CD4-positive, alpha-beta T cell treated with Interleukin-15 for 1 hour (primary cell): ENCODE measurements around the gene PRG2.

ENCODE experiments used
- DNase-seq: peaks from one replicate; pipeline ENCODE4 v3.0.0-alpha.2; 2020

The PRG2 gene

DNA sequence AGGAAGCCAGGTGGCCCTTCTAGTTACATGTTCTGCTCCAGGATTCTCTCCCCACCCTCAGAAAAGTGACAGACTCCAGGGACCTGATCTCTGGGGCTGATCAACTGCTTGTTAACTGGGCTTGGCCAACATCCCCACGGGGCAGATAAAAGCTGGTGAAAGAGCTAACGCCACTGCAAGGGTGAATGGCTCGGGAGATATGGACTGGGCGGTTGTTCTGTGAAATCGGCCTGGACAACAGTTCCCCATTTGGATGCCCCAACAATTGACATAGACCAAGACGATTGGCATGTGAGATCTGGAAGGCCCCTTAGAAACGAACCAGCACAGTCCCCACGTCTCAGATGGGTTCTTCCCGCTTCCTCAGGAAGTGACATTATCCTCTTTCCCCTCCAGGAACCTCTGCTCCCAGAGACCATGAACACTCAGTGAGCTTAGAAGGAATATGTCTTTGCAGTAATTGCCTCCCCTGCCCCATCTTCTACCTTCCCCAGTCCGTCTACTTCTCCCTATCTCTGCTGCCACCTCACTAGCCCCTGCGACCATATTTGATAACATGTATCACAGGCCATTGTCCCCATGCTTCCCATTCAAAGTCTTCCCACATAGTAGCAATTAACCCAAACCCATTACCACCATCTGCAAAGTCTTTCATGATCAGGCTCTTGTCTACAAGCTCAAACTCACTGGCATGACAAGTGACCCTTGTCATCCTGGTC is 5.6 kb upstream of the PRG2 start:
- DNase-seq, result no peak

DNA sequence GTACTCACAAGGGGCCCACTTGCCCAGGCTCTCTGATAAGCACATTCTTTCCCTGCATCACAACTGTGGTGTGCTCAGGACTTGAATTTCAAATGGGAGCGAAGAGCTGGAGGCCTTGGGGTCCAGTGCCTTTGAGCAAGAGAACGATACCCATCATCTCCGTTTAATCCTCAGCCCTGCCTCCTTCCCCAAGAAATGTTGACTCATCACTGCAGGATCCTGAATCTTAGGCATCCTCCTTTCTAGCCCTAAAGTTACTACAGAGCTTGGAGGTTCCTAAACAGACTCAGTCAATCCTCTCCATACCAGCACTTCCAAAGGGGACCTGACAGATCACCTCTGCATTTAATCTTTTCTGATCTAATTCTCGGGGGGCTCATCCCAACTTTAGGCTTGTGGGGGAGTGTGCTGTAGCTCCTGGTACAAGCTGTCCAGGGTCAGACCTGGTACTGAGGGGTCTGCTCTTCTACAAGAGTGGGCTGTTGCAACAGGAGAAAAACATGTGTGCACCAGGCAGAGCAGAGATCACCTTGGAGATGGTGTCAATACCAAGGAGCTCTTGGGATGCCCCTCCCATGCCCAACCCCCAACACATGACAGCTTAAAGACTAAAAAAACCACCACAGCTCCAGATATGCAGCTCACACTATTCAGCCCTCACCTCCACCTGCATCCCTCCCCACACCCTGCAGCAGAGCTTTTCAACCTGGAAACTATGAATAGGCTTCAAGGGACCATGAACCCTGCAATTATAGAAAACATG is 3.9 kb upstream of the PRG2 start:
- no peak for DNase-seq

DNA sequence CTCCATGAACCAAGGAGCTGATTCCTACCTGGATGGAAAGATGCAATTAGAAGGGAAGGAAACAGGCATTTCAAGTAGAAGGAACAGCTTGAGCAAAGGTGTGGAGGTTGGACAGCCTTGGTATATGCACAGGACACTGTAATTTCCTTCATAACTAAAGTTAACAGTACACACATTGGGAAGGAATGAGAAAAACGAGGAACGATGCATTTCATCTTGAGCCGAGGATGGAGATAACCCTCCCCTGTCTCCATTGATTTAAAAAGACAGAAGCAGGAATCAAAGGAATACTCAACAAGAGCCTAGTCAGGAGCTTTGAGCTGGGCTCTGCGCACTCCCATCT is 2.3 kb upstream of the PRG2 start:
- DNase-seq, result no peak

DNA sequence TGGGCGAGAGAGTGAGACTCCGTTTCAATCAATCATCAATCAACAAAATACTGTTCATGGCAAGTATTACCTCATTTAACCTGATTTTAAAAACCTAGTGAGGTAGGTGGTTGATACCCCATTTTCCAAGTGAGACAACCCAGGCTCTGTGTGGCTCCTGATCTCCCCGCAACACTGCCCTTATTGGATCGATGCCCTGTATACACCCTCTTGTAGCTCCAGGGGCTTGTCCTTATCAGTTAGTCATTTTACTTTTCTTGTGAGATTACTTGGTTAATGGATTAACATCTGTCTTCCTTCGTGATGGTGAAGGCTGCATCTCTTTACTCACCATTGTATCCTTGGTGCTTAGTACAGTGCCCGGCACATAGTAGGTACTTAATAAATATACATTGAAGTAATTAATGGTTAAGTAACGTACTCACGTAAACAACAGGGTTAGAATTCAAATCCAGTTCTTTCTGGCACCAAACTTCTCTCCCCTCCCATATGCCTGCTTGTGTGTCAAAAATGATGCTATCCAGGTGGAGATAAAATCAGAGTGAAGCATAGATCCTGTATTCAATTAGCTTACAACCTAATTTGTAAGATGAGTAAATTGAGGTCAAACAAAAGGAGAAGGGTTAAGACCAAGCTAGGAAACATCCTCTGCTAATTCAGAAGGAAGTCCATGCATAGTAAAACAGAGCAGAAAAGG is 1.8 kb upstream of the PRG2 start:
- DNase-seq, result no peak

- no peak for DNase-seq
Observed at GRCh38 chr11:57391539-57391938, 1.1 kb upstream of the PRG2 start.

GRCh38 chr11:57391111-57391510 is 661 bp upstream of the PRG2 start:
- no peak for DNase-seq

GRCh38 chr11:57387289-57388030 is 3.0 kb downstream of the PRG2 start:
- DNase-seq, result no peak

- no peak for DNase-seq
Observed at GRCh38 chr11:57386178-57386940, 4.1 kb downstream of the PRG2 start.

DNA sequence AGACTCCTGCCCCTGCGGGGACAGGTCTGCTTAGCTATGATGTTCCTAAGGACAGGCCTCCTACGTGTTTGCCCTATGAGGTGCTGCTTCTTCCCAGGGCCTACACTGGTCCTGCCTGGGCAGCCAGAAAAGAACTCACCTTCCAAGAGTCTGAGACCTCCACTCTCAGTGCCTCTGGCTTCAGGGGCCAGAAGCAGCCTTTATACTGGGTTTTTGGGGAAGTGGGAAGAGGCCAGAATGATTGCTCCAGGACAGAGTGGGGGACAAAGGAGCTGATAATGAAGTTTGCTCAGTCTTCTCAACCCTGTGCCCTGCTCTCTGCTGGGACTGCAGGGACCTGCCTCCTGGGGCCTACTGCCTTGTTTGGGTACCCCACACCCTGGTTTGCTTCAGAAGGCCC is 9.5 kb downstream of the PRG2 start, which contains the start of gene PRG3:
Gene PRG3 (minus strand): TSS at position 176 of the 400 bp plus-strand sequence. CDS start 442 bp downstream, outside the sequence.
- DNase-seq, result no peak

GRCh38 chr11:57379732-57380131 is 10.7 kb downstream of the PRG2 start:
- no peak for DNase-seq

- DNase-seq, result no peak
Observed at GRCh38 chr11:57378186-57378585, 12.3 kb downstream of the PRG2 start.

GRCh38 chr11:57377107-57377506 is 13.3 kb downstream of the PRG2 start:
- no peak for DNase-seq

GRCh38 chr11:57376095-57377090 is 14.1 kb downstream of the PRG2 start:
- DNase-seq, result no peak

- no peak for DNase-seq
Observed at GRCh38 chr11:57375490-57375889, 15.0 kb downstream of the PRG2 start.

- no peak for DNase-seq
Observed at GRCh38 chr11:57374966-57375365, 15.5 kb downstream of the PRG2 start.

- no peak for DNase-seq
Observed at GRCh38 chr11:57373146-57373545, 17.3 kb downstream of the PRG2 start.

DNA sequence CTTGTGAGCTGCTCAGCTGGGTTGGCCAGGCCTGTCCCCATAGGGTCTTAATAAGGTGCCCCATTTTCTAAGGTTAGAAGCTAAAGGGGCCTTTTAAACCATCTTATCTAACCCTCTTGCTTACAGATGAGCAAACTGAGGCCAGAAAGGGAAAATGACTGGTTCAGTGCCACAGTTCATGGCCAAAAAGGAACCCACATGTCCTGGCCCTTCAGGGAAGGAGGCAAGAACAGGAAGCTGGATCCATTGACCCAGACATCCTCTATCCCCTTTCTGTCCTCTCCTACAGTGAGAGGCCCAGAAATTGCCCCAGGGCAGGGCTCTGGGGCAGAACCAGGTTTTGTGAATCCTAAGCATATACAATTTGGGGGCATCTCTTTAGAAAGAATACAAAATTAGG is 19.5 kb downstream of the PRG2 start:
- no peak for DNase-seq

DNA sequence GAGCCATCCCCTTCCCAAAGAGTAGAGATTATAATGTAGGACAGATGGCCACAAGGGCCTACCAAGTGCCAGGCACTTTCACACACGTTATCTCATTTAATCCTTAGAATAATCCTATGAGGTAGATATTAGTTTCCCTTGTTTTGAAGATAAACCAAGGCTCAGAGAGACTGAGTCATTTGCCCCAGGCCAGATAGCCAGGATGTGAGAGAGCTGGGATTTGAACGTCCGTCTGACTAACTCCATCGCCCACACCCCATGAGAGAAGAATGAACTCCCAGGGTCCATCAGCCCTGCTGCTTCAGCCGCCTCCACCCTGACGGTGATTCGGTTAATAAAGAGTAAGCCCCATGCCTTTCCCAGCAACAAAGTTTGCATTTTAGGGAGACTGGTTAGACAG is 20.2 kb downstream of the PRG2 start:
- no peak for DNase-seq

DNA sequence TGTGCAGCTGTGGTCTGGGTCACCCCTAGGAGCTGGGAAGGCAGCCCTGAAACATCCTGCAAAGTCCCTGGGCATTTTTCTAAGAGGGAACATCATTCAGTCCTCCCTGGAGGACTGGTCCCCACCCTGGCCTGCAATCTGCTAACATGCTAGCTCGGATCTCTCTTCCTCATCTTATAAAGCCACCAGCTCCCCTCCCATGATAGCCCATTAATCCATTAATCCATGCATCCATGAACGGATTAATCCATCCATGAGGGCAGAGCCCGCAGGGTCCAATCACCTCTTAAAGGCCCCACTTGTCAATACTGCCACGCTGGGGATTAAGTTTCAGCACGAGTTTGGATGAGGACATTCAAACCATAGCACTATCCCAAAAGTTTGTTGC is 21.6 kb downstream of the PRG2 start:
- DNase-seq, result no peak

- no peak for DNase-seq
Observed at GRCh38 chr11:57368106-57368844, 22.2 kb downstream of the PRG2 start.
